GM18867 (cell line): Measurements from ENCODE around the gene RHBG.

Experiments used
- ATAC-seq: cut with Tn5 transposase; IDR thresholded peaks from one replicate; pipeline ENCODE4 v1.9.1; 2021; ENCODE audit warnings: mild to moderate bottlenecking, moderate library complexity; ENCODE audit not compliant: unreplicated experiment

The RHBG gene

DNA sequence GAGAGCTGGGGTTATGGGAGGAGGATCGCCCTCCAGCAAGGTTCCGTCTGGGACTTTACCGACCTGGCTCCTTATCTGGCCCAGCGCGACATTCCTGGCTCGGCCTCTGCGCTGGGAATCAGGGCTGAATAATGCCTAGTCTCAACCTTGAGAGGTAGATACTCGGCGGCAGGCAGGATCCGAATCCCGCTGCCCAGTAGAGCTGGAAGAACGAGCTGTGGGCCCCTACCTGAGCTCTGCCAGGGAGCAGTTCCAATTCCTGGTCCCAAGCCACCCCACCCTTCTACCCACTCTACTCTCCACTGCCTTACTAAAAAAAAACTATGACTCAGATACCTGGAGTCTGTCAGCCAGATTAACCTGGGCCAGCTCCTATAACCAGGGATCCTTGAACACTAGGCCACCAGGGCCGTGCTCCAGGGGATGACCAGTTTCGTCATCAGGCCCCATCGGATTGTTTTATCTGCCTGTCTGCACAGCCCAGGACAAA lies 53.6 kb downstream of the RHBG start:
- no peak for ATAC-seq

DNA sequence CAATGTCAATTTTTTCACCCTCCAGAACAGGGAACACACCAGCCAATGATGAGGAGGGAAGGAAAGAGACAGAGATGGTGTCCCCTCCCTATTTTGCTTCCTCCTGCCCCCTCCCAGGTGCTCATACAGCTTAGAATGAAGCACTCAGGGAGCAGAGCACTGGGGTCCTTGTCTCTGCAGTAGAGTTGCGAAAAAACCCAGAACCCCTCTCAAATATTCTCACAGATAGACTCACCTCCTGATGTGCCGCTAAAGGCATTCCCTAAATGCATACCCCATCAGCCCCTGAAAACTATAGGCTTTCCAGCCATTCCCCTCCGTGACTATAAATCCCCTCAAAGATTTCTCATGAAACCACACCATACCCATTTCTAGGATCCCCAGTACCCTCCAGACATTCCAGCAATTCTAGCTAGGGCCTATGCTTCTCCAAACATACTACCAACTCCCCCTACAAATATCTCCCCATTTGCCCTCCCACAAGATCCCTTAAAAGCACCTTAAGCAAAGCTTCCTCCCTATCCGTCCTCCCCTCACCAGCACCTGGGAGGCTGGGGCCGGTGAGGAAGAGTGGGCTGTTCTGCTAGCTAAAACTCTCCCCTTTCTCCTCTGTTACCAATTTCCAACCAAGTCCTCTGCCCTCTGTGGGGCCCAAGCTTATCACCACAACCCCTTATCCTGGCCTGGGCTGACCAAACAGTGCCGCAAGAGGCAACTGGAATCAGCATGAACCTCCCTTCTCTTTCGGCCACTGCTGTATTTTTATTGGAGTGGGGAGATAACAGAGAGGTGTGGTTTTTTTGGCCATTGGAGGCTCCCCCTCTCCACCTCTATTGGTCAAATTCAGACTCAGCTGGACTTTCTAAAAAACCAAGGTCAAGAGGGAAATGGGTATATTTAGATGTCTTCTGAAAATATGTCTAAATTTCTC lies 54.7 kb downstream of the RHBG start:
- ATAC-seq, result no peak

DNA sequence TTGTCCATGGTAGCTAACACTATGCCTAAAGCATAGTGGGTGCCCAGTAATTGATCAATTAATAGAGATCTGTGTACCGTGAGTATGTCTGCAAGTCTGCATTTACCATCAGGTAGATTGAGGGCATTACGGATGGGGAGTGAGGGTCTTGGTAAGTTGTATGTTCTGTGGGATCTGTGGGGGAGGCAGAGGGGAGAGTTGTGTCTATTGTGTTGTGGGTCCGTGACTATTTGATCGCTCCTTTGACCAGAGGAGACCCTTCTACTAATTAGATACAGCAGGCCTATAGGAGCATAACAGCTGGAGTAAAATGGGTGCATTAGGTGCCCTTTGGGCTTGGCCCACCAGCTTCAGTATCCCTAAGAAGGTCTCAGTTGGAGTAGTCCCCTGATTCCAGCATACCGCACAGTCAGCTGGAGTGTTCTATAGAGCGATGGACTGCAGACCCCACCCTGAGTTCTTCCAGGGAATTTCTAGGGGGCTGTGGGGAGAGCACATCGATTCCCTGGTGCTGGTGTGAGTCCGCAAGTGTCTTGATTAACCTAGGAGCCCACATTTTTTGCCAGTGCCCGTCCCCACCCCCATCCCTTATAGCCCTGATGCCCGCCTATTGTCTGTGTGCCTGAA lies 55.9 kb downstream of the RHBG start:
- no peak for ATAC-seq

DNA sequence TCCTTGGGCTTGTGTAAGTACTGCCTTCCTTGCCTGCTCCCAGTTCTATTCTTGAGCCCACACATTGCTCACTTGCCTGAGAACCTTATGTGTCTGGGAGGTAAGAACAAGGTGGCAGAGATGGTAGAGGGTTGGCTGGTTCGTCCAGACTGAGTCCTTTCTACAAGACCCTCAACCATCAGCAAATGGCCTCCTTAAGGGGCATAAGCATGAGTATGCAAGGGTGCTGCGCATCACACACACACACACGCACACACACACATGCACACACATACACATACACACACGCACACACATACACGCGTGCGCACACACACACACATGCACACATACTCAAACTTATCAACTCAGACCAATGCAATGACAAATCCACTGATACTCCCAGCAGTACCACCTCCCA lies 56.9 kb downstream of the RHBG start:
- ATAC-seq, result no peak

DNA sequence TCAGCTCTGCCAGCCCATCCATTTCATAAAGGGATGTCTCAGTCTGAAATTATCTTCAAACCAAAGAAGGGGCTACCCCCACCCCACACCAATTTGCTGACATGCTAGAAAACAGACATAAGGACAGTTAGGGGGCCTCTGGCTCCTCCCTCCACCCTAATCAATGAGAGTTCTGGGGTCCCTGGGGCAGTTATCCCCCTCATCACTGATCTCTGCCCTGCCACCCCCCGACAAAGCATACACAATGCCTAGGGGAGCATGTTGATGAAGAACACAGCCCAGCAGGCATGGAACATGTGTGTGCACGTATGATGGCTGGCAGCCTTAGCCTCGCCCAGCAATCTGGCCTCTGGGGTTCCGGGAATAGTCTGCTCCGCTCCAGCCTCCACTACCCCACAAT lies 58.9 kb downstream of the RHBG start:
- no peak for ATAC-seq

DNA sequence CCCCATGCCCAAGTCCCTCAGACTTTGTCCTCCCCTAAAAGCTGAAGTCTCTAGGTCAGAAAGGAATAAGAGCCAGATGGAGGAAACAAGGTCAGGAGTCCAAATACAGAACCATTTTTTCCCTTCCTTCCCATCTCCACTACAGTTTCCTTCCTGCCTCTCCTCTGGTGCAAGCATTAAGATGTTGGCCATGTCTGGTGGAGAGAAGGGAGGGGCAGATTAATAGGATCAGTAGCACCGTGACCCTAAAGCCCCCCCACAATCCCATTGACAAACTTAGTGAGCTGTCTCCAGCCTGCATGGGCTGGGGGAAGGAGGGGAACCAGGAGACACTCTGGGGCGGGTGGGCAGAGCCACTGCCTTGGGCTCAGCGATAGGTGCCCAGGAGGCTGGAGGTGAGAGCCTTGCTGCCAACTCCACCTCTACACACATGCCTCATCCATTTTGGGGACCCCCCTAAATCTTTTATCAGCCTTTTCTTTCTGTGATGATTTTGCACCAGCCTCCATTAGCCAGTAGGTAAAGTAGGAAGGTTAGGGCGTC lies 59.8 kb downstream of the RHBG start:
- ATAC-seq, result no peak

DNA sequence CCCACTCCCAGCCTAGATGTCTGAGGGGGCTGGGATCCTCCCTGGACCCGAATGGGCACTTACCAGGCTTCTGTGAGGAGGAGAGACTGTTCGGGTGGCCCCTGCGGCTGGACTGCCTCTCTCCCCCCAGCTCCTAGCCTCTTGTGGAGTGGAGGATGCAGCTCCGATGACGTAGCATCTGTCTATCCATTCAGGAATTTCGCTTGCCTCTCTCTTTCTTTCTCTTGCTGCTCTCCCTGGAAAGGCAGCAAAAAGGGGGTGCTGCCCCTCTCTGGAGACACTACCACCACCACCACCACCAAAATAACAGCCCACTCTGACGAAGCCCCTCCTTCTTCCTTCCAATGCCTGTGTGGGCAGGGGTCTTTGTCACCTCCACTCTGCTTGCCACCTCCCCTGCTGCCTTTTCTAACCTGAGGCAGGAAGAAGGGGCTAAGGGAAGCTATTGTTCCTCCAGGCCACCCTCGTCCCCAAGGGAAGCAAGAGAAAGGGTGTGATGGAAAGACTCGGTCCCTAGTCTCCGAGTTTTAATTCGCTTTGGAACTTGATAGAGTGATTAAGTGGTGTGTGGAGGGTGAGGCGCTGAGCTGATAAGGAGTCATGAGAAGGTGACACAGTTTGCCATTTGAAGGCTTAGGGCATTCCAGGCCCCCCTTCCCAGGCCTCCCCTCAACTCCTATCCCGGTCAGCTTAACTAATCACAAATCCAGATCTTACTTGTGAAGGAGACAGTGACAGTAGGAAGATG lies 60.5 kb downstream of the RHBG start:
- ATAC-seq, result no peak

DNA sequence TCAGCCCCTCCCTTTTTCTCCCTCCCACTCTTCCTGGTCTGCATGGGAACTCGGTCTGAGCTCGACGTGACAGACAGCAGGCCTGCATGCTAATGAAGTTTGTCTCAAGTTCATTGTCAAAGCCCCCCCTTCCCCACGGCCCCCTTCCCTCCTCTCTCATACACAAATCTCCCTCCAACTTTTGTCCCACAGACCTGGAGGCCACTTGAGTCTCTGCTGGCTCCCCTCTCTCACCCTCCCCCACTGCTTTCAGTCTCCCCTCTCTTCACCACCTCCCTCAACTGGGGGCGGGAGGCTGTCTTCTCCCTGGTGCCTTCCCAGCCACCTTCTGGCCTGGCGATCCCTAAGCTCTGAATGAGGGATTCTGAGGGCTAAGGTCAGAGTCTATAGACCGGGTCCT lies 61.3 kb downstream of the RHBG start:
- no peak for ATAC-seq

DNA sequence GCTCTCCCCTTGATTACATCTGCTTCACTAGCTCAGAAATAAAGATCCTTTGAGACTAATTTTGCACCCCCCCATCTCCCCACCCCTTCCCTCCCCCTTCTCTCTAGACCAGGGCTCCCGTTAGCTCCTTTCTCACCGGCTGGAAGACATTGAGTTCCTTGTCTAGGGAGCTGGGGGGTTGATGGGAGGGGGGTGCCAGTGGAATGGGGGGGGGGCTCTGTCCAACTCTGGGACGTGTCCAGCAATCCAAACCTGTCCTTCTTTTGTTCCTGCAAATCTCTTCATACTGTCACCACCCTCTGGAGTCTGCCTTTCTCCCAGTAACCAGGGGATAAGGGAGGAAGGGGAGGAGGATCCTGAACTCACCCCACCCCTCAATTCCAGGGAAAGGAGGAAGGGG lies 61.9 kb downstream of the RHBG start:
- ATAC-seq, result no peak

DNA sequence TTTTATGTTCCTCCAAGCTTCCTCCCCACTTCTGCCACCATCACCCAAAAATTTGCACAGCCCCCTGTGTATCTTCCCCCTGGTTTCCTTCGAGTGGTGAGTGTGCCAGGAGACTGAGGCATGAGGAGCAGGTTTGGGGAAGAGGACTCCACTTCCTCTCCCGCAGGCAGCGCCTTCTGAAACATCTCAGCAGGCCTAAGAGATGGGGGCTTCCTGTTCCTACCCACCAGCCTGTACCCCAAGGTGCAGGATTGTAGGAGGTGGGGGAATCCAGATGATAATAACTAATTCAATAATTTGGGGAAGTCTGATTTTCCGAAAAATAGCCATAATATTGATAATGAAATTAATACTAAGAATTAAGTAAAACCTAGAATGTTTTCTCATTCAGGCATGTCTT lies 62.4 kb downstream of the RHBG start:
- ATAC-seq, result no peak

DNA sequence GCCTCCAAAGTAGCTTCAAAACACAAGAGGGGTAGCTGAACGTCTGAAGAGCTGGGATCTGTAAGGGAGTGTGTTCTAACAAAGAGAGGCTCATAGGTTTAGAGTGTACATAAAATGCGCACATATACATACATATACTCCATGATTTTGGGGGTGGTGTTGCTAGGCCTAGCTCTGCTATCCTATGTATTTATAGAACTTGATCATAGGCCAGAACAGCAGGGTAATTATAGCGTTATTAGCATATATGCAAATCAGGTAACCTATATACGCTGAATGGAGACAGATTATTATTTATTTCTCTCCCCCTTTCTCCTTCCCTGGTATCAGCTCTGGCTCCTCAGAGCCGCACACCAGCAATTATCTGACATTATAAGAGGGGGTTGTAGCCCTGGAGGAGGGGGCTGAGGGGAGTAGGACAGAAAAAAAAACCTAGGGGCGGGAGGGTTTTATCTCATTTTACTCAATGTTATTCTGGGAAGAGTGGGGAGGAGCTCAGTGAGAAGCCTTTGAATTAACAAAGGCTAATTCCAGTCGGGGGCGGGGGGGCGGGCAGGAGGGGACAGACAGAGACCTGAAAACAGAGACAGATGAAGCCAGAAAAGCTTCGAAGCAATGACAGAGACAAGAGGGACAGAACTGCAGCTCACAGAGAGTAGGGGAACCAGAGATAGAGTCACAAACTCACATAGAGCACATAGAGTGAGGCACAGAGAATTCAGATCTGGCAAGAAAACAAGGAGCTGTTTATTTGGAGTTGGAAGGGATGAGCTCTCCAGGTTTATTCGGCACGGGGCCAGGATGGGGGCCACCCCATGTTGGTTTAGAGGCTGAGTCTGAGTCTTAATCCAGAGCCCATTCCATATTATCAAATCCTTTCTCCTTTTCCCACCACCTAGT lies 63.0 kb downstream of the RHBG start:
- ATAC-seq, result no peak

DNA sequence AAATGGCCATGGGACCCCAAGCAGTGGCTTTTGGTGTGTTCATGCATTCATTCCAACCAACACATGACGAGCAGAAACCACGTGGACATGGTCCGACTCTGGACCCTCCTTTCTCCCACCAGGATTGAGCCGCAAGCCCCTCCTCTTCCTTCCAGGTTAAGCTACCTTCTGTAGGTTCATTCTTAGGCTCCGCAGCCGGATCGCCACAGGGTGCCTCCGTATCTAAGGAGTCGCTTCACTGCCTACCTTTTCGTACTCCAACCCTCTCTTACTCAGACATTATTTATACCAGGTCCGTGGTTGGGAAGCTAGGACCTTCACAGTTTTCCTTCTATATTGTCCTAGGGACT lies 63.6 kb downstream of the RHBG start:
- ATAC-seq, result no peak

DNA sequence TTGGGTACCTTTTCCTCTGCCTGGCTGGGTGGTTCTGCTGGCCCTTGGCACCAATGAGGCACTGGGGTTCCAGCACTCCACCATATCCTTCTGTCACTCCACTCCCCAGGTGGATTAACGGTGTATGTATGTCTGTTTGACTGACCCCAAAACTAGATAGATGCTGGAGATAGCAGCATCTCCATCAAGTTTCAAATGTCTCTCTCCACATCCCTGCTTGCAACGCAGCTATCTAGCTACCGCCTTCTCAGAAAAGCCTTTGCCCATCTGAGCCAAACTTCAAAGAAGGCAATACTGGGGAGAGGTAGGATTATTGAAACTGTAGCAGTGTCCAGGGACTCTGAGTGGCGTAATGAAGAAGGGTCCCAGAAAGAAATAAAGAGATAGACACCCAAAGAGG lies 64.0 kb downstream of the RHBG start:
- no peak for ATAC-seq

DNA sequence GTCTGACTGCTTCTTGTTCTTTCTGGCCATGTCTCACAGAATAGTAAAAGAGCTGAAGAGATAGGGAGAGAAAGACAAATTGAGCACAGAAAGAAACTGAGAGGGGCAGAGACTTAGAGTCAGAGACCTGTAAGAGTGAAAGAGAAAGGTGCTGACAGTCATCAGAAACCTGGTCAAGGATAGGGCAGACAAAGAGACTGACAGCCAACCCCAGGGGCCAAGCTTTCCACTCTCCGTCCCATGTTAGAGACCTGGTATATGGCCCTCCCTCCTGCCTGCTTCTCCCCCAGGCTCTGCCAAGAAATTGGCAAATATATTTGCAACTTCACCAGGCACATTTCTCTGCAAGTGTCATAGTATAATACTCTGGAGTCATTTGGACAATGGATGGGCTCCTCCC lies 64.6 kb downstream of the RHBG start:
- peak; percentile 66 for ATAC-seq
